GM19455 (cell line): Measurements from ENCODE around the gene ARFGEF2.
"Not testable (repeated sequence)": the region's sequence is repeated elsewhere in the genome, so short reads cannot be mapped to it uniquely, and the experiment has no call there.

Source experiments
- ATAC-seq: cut with Tn5 transposase; IDR thresholded peaks from one replicate; pipeline ENCODE4 v1.9.1; 2021; ENCODE audit not compliant: unreplicated experiment

ARFGEF2 gene

DNA sequence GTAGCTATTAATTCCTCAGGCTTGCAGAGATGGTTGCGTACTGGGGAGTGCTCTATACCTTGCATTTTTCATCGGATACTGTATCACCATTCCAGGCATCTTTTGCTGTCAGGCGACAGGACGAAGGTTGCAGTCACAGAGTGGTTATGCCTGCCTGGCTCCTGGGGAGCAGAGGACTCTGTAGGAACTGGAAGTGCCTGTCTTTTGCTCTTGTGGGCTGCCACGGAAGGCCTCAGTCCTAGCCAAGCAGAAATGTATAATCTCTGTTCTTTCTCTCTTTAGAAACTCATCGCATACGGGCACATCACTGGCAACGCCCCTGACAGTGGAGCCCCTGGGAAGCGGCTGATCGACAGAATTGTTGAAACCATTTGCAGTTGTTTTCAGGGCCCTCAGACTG lies 29.5 kb downstream of the ARFGEF2 start:
- no peak for ATAC-seq

DNA sequence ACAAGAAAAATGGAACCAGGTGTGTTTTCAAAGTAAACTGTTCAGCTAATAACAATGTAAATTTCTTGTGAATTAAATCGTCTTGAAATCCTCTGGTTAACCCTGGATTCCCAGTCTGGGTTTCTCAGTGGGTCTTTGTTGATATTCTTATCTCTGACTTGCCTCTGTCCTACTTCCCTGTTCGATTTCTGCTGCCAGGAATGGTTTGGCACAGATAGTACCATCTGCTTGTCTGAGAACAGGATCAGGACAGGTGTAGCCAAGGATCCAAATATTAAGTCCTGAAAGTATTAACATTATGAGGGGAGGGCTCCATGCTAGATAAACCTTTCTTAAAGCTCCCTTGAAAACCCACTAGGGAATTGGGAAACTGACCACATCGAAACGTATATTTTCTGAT lies 30.1 kb downstream of the ARFGEF2 start:
- ATAC-seq = no peak

DNA sequence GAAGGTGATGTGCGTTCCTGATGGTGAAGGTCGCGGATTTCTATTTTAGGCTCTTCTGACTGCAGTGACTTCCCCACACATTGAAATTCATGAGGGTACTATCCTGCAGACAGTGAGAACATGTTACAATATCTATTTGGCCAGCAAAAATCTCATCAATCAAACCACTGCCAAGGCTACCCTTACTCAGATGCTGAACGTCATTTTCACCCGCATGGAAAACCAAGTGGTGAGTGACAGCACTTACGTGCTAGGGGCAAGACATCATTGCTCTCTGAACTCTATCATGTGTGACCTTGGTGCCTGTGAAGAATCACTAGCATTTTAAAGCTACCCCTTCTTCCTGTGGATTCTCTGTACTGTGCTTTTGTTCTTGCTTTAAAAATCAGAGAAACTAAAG lies 31.1 kb downstream of the ARFGEF2 start:
- no peak for ATAC-seq

DNA sequence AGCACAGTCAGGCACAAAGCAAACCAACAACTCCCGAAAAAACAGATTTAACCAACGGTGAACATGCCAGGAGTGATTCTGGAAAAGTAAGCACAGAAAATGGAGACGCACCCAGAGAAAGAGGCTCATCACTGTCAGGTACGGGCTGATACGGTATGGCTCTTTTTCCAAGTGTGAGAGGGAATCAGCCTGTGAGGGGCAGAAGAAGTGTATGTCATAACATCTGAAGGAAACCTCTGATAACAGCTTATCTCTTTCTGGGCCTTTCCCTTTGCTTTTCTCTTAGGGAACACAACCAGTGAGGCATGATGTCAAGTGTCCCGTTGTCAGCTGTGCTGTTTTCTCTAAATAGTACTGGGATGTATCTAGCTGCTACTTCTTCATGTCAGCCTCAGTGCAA lies 32.1 kb downstream of the ARFGEF2 start:
- no peak for ATAC-seq

DNA sequence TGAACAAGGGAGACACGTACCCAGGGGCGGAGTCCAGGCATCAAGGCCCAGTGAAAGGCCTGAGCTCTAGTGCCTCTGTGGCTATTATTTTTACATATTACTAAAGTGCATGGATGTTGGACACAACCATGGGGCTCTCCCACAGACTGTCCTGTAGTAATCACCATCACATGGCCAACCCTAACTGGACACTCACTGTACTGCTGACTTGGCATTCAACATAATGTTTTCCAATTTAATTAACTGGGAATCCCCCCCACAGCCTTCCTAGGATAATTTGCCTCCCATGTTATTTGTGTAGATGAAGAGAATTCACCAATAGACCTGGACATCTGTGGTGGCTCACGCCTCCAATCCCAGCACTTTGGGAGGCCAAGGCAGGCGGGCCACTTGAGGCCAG lies 34.5 kb downstream of the ARFGEF2 start:
- ATAC-seq = no peak

DNA sequence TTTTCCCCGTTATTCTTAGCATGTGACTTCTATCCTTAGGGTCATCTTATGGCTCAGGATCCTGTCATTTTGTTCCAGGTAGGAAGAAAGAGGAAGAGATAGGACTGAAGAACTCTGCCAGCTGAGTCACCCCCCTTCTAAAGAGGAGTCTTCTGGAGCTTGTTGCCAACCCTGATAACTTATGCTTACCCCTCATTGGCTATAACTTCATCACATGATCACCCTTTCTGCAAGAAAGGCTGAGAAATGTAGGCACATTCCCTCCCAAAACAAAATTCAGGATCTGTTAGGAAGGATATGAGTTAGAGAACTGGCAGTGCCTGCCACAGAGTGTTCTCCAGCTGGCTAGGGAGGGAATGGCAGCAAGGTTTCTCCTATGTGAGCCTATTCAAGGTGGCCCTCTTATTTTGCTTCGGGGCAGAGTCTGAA lies 35.6 kb downstream of the ARFGEF2 start:
- no peak for ATAC-seq

DNA sequence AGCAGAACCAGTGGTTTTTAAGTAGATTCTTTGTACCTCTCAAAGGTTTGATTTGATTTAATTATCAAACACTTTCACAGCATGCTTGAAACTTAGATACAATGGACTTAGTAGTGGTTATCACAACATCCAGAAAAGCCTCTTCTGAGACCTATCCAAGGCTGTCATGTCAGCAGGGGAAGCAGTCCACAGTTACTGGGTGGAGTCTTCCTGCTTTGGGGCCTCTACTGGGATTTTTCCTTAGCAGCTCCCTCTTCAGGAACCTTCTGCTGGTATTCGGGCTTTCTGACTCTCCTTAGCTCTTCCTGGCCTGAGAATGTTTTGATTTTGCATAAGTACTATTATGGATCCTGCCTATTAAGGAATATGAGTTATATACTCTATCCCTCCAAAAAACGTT lies 36.0 kb downstream of the ARFGEF2 start:
- no peak for ATAC-seq

DNA sequence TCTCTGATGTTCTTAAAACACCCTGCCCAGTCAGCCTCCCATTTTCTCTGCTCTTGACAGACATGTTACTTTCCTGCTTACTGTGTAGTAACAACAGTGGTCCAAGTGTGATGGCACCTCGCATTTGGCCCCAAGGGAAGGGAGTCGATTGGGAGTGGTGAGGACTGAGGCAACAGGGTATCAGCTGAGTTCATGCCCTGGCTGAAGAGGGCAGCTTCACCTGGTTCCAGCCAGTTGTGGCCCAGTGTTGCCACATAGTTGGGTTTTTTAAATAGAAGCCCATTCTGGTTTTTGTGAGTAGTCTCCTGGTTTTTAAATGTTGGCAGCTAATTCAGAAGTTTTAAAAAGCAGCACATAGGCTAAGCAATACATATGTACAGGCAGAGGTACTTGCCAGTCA lies 37.2 kb downstream of the ARFGEF2 start:
- ATAC-seq = no peak

DNA sequence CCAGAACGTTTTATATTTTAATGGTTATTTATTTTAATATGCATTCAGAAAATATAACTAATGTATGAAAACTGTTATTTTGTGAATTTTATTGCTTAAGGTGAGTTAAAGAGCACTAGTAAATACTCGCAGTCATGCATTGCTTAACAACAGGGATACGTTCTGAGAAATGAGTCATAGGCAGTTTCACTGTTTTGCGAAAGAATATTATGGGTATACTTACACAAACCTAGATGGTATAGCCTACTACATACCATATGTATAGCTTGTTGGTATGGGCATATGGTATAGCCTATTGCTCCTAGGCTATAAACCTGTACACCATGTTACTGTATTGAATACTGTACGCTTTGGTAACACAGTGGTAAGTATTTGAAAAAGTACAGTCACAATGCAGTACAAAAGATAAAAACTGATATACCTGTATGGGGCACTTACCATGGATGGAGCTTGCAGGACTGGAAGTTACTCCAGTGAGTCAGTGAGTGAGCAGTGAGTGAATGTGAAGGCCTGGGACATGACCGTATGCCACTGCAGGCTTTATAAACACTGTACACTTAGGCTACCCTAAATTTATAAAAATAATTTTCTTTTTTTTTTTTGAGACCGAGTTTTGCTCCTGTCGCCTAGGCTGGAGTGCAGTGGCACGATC lies 38.5 kb downstream of the ARFGEF2 start:
- no peak for ATAC-seq

DNA sequence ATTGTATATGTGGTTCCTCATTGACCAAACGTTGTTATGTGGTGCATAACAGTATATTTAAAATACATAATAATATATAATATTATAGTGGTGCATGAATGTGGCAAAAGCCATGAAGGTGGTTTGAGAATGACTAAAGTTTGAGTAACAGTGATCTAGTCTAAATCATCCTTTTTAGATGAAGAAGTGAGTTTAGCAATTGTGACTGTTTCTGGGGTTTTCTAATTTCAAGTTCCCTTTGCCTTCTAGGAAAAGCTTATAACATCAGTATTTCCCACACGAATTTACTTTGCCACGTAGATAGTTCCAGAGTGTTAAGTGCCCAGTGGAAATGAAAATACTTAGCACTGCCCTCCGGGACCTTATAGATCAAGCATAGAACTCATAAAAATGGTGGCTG lies 40.9 kb downstream of the ARFGEF2 start:
- ATAC-seq = no peak

DNA sequence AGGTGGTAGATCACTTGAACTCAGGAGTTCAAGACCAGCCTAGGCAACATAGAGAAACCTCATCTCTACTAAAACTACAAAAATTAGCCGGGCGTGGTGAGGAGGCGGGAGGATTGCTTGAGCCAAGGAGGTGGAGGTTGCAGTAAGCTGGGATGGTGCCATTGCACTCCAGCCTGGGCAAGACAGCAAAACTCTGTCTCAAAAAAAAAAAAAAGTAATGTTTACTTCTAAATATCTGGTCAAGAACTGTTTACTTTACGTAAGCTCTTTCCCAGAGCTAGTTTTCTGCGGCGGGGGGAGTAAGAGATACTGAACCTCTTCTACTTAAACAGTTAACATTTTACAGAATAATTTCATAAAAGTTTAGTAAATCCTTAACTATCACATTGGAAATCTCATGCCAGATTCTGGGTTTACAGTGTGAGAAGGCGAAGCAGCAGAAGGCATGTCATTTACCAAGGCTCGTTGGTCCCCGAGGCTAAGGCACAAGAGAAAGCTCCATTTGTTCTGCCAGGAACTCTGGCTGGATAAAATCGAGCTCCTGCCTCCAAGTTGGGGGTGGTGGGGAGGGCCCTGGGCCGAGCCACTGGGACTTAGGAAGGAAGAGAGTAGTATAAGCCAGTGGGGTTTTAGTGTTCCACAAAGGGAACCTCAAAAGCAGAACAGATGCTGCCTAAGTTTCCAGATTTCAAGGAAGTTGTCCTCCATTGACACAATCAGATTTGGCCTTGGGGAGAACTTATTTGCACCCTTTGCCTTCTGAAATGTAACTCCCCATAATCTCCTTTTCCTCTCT lies 41.7 kb downstream of the ARFGEF2 start:
- no peak for ATAC-seq

DNA sequence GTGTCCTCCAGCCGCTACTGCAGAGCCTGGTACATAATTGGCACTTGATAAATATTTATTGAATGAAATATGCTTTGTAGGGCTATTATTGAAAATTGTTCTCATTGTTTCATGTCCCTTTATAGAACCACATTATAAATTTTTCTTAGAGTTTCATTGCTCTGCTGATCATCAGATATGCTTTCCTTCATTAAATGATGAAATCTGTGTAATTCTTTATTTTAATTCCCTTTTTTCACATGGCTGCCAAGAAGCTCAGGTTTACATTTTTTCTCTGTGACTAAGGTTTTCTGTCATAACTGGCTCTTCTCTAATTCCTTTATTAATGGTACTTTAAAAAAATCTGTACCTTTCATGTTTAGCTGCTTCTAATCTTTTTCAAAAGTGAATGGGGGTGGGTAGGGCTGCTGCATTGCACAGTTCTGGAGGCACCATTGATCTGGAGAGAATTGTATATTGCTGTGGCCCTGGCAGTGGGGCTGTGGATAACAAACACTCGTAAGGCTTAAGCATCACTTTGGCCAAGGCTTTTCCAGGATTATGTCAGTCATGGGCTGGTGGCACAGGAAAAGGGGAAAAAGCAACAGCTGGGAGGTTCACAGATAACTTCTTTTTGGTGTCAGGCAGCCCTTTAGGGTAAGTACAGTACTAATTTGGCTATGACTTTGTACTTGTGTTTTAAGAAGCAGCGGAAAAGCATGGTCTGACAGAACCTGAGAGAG lies 43.8 kb downstream of the ARFGEF2 start:
- ATAC-seq = no peak

DNA sequence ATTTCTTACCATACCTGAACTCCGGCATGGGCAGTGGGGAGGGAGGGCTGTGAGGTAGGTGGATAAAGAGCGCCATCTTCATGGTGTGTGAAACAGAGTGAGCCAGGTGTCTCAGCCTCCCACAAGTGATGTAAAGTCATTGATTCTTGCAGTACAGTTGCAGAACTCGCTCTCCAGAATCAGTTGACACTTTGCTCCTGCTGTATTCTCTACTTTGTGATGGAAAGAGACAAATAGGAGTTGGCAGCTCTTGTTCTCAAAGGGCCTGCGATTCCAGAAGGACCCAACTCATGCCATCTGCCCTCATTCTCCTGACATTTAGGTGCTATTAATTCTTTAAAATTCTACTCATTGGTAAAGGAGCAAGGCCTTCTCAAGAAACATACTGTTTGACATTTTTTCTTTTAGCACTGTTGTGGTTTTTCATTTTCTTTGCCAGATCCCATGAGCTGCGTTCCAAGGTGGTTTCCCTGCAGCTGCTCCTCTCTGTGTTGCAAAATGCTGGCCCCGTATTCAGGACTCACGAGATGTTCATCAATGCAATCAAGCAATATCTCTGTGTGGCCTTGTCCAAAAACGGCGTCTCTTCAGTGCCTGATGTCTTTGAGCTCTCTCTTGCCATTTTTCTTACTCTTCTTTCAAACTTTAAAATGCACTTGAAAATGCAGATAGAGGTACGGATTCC lies 49.3 kb downstream of the ARFGEF2 start:
- ATAC-seq = no peak

DNA sequence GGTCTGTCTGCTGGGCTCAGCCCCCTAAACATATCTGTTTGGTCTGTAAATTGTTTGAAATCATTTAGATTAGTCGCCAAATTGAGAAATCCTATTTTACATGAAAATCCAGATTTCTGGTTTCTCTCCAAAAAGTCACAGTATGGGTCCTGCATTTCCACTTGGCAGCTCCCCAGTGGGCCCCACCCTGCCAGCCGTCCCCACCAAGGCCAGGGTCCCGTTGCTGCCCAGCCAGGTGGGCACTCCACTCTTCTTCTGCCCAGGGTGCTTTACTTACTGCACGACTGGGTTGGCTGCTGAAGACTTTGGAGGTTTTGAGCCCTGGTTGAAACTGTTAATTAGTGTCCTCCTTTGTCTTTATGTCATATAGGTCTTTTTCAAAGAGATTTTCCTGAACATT lies 50.4 kb downstream of the ARFGEF2 start:
- ATAC-seq = no peak

DNA sequence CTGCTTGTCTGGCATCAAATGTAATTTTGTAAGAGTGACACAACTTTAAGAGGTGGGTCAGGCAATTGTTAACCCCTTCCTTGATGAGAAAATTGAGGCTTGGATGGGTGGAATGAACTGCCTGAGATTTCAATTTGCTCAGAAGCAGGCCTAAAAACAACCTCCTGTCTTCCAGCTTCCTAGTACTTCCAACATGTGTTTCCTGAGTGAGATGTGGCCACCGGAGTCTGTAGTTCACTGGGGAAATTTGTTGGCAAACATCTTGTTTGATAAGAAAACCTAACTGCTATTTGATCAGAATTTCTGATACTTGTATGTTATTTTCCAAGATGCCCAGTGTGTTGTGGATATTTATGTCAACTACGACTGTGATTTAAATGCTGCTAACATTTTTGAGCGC lies 51.3 kb downstream of the ARFGEF2 start:
- ATAC-seq = no peak

DNA sequence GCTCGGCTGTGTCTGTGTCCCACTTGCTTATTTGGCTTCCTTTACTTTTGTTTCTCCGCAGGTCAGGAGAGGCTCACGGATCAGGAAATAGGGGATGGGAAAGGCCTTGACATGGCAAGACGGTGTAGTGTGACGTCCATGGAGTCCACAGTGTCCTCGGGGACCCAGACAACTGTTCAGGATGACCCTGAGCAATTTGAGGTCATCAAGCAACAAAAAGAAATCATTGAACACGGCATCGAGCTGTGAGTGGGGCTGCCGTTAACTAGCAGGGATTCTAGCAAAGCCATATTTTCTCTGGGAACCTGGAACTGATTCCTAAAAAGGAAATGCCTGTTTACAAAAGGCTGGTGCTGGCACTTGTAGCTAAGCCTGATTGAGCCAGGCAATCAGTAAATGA lies 54.4 kb downstream of the ARFGEF2 start:
- ATAC-seq = no peak

DNA sequence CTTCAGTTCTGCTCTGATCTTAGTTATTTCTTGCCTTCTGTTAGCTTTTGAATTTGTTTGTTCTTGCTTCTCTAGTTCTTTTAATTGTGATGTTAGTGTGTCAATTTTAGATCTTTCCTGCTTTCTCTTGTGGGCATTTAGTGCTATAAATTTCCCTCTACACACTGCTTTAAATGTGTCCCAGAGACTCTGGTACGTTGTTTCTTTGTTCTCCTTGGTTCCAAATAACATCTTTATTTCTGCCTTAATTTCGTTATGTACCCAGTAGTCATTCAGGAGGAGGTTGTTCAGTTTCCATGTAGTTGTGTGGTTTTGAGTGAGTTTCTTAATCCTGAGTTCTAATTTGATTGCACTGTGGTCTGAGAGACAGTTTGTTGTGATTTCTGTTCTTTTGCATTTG lies 58.5 kb downstream of the ARFGEF2 start:
- ATAC-seq = not testable (repeated sequence)

DNA sequence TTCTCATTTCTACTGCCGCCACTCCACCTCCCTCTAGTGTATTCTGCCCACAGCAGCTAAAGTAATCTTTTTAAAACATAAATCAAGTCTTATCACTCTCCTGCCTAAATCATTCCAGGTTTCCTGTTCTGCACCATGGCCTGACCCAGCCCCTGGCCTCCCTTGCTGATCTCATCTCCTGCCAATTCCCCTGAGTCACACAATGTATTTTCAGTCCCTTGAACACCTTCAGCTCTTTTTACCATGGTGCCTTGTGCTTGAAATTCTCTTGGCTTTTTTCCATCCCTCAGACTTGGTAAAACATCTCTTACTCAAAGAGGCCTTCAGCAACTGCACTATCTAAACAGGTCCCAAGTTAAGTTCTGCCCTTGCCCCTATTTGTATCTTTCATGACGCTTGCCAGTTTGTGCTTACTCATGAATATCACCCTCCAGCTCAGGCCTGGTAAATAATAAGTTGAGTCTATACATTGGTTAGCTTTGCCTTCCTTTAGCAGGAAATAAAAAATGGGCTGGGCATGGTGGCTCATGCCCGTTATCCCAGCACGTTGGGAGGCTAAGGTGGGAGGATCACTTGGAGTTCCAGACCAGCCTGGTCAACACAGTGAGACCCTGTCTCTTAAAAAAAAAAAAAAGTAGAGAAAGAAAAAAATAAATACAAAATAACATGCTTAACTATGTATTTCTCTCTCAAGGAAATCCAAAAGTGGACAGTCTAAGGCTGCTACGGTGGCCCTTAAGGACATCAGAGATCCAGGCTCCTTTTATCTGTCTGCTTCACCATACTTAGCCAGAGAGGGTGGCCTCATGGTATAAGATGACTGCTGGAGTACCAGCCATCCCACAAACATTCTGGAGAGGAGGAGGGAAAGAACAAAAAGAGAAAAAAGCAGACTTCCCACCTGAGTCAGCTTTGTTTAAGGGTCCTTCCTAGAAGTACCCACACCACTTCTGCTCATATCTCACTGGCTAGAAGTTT lies 62.2 kb downstream of the ARFGEF2 start:
- ATAC-seq = no peak

DNA sequence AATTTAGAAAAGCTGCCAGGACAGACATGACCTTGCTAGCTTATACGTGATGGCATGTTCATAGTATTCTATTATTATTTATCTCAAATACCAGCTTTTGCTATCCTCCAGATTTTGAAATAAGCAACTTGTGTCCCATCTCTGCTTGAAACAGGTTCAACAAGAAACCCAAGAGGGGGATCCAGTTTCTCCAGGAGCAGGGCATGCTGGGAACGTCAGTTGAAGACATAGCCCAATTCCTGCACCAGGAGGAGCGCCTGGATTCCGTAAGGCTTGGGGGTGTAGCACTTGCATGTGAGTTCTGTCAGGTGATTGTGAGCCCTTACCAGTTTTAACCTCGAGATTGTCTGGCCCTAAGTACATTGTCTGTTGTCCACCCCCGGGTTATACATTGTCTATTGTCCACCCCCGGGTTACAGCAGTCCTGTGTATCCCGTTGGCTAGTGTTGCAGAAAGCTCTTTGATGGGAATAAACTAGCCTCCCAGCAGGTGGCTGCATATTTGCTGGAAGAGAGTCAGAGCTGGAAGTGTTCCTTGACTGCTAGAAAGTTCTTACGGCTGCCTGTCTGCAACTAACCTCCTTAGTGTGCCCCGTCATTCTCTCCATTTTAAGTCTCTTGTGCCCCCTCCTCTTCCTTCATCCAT lies 63.2 kb downstream of the ARFGEF2 start:
- ATAC-seq = no peak

DNA sequence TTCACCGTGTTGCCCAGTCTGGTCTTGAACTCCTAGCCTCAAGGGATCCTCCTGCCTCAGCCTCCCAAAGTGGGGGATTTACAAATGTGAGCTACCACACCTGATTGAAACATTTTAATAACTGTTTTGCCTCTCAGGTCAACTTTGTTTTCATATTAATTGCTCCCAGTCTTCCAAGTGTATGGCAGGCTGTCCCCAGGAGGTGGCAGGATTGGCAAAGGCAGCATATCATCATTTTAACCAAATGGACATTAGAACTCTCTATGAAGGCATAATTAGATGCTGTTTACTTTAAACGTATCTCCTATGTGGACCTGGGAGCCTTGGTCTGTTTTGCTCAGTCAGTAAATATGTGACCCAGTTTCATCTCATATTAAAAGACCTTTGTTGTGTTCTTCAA lies 65.4 kb downstream of the ARFGEF2 start:
- no peak for ATAC-seq
